H1 (cell line): Measurements from ENCODE around the gene HTATIP2.

Experiments used
- EGR1 ChIP-seq: IDR thresholded peaks from 2 replicates; pipeline ENCODE4 v1.6.1; 2011; ENCODE audit warnings: low read depth, low read length, borderline replicate concordance
- TF ChIP-seq, protein P1 (sequence below), 3 experiments: IDR thresholded peaks; 1 replicate in 2 of 3; 2 replicates in 1 of 3; pipeline versions ENCODE4 v1.5.1 to v1.6.1; 2011; ENCODE audit warnings: low read length in 3 of 3, mild to moderate bottlenecking in 3 of 3, inconsistent platforms in 2 of 3, low read depth in 1 of 3, moderate library complexity in 1 of 3; ENCODE audit not compliant: insufficient read depth in 1 of 3; ENCODE audit errors: control extremely low read depth in 1 of 3

DNA sequence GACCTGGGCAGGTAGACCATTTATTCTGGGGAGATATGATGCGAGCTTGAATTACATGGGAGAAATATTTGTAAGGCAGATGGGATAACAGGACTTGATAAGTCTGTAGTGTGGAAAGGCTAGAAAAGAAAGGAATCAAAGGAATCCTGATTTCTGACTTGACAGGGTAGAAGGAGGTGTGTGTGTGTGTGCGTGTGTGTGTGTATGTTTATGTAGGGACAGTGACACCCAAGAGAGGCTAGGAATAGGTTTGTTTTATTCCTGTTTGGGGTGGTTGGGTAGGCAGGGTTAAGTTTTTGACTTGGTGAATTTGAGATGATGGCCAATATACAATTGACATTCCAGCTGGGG lies 390 bp upstream of the HTATIP2 start:
- no peak for TF ChIP-seq EGR1
- TF ChIP-seq, protein P1, sequence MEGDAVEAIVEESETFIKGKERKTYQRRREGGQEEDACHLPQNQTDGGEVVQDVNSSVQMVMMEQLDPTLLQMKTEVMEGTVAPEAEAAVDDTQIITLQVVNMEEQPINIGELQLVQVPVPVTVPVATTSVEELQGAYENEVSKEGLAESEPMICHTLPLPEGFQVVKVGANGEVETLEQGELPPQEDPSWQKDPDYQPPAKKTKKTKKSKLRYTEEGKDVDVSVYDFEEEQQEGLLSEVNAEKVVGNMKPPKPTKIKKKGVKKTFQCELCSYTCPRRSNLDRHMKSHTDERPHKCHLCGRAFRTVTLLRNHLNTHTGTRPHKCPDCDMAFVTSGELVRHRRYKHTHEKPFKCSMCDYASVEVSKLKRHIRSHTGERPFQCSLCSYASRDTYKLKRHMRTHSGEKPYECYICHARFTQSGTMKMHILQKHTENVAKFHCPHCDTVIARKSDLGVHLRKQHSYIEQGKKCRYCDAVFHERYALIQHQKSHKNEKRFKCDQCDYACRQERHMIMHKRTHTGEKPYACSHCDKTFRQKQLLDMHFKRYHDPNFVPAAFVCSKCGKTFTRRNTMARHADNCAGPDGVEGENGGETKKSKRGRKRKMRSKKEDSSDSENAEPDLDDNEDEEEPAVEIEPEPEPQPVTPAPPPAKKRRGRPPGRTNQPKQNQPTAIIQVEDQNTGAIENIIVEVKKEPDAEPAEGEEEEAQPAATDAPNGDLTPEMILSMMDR (IDR thresholded peaks at IDR 0.05; ENCODE audit: control extremely low read depth in 1 of 3, insufficient read depth in 1 of 3, low read depth in 1 of 3, low read length in 3 of 3) = no peak
